ENCODE data around the gene TYK2.

TYK2 gene

DNA sequence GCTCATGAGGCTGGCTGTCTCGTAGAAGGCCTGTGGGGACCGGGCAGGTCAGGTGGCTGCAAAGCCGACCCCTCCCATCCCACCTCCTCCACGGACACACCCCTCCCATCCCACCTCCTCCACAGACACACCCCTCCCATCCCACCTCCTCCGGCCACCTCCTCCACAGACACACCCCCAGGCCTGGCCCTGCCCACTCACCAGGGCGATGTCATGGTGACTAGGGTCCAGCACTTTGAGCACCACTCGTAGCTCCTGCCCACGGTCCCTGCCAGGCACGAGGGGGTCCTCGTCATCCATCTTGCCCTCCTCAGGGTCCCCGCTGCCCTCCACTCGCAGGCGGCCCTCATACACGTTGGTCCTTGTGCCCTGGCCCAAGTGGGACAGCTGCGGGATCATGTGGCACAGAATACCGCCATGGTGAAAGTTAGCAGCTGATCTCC is 18.8 kb downstream of the TYK2 start:
- H3K4me3 ChIP-seq (replicated peaks; ENCODE audit: low read depth, low read length), result no peak overlapping the region
- TF ChIP-seq, protein P1, sequence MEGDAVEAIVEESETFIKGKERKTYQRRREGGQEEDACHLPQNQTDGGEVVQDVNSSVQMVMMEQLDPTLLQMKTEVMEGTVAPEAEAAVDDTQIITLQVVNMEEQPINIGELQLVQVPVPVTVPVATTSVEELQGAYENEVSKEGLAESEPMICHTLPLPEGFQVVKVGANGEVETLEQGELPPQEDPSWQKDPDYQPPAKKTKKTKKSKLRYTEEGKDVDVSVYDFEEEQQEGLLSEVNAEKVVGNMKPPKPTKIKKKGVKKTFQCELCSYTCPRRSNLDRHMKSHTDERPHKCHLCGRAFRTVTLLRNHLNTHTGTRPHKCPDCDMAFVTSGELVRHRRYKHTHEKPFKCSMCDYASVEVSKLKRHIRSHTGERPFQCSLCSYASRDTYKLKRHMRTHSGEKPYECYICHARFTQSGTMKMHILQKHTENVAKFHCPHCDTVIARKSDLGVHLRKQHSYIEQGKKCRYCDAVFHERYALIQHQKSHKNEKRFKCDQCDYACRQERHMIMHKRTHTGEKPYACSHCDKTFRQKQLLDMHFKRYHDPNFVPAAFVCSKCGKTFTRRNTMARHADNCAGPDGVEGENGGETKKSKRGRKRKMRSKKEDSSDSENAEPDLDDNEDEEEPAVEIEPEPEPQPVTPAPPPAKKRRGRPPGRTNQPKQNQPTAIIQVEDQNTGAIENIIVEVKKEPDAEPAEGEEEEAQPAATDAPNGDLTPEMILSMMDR (IDR thresholded peaks at IDR 0.05; ENCODE audit: low read depth, low read length, missing control alignments), result no peak
- DNase-seq (ENCODE audit: extremely low read depth, low read depth), result no peak

DNA sequence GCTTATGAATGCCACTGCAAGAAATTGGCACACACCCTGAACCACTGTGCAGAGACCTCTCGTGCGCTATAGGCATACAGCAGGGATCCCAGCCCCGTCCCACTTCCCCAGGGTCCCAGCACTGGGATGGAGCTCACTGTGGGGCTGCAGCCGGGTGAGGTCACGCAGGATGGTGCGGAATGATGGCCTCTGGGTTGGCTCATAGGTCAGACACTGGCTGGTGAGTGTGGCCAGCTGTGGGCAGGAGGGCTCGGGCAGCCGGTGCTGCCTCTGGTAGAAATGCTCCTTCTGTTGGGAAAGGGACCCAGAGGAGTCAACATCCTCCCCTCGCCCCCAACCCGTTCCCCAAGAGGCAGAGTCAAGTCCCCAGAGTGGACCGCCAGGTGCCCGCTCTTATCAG is 23.9 kb downstream of the TYK2 start:
- H3K4me3 ChIP-seq (replicated peaks; ENCODE audit: low read depth, low read length), result no peak overlapping the region
- DNase-seq (ENCODE audit: extremely low read depth, low read depth), result no peak
- TF ChIP-seq, protein P1 (IDR thresholded peaks at IDR 0.05; ENCODE audit: low read depth, low read length, missing control alignments), result no peak

DNA sequence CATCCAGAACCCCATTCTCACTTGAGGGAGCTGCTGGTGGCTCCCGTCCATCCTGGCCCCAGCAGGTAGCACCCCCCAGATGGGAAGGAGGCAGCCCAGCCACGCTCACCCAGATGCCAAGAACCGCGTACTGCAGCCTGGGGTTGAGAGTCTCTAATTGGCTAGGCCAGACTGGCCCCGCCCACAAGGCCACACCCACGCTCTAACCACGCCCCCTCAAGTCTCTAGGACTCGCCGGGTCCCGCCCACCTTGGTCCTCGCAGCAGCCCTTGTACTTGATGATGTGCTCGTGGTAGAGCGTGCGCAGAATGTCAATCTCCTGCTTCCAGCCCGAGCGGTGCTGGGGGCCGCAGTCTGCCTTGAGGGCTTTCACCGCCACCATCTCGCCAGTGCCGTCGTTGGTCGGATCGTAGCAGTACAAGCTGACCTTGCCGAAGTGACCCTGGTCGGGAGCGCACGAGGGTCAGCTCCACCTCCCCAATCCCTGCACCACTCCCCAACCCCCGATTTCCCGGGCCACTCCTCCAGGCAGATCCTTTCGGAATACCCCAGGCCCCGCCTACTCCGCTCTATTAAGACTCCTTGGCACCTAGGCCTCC is 26.5 kb downstream of the TYK2 start:
- TF ChIP-seq, protein P1 (IDR thresholded peaks at IDR 0.05; ENCODE audit: low read depth, low read length, missing control alignments), result no peak
- no peak for DNase-seq (ENCODE audit: extremely low read depth, low read depth)
- no peak overlapping the region for H3K4me3 ChIP-seq (replicated peaks; ENCODE audit: low read depth, low read length)

DNA sequence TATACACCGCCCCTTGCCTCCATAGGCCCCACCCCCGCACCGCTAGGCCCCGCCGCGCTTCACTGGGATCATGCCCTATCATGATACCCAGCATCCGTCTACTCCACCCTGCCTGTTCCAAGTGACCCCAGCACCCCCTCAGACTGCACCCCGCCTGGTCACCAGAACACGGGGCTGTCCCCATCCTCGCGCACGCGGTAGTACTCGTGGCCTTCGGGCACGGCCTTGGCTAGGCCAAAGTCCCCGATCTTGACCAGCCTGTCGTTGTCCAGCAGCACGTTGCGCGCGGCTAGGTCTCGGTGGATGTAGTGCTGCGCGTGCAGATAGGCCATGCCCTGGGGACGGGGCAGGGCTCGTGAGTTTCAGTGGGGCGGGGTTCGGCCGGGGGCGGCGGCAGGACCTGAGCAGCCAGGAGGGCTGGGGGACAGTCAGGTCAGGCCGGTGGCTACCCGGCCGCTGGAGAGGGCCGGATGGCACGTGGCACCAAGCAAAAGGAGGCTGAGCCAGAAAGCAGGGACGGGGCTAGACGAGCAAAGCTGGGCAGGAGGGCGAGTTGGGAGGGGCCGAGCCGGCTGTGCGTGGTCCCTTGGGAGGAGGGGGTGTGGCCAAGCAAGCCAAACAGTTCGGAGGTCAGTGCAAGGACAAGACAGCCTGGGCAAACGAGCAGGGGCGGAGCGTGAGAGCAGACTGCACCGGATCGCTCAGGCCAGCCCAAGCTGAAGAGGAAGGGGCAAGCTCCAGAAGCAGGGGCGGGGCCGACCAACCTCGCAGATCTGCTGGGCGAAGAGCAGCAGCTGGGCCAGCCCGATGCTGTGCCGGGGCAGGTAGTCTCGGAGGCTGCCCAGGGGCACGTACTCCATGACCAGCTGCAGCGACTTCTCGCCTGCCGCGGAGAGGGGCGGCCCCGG is 27.4 kb downstream of the TYK2 start:
- TF ChIP-seq, protein P1 (IDR thresholded peaks at IDR 0.05; ENCODE audit: low read depth, low read length, missing control alignments), result no peak
- no peak overlapping the region for H3K4me3 ChIP-seq (replicated peaks; ENCODE audit: low read depth, low read length)
- DNase-seq (ENCODE audit: extremely low read depth, low read depth), result no peak

DNA sequence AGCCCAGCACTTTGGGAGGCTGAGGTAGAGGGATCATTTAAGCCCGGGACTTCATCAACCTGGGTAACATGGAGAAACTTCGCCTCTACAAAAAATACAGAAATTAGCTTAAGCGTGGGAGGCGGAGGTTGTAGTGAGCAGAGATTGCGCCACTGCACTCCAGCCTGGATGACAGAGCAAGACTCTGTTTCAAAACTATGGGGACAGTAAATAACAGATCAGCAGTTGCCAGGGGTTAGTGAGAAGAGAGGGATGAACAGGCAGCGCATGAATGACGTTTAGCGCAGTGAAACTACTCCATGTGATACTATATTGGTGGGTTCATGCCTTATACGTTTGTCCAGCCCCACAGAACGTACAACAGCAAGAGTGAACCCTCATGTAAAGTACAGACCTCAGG is 33.9 kb downstream of the TYK2 start:
- no peak overlapping the region for H3K4me3 ChIP-seq (replicated peaks; ENCODE audit: low read depth, low read length)

DNA sequence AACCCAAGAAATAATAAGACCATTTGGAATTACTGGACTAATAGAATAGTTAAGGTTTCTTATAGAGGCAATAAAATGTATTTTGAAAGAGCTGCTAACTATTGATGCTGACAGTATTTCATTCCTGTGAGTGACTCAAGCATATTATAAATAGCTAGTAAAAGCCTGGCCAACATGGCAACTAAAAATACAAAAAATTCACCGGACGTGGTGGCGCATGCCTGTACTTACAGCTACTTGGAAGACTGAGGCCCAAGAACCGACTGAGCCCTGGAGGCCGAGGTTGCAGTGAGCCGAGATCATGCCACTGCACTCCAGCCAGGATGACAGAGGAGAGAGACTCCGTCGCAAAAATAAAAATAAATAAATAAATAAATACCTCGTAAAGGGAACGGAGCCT is 35.6 kb downstream of the TYK2 start:
- no peak for DNase-seq (ENCODE audit: extremely low read depth, low read depth)
- TF ChIP-seq, protein P1 (IDR thresholded peaks at IDR 0.05; ENCODE audit: low read depth, low read length, missing control alignments), result no peak
- no peak overlapping the region for H3K4me3 ChIP-seq (replicated peaks; ENCODE audit: low read depth, low read length)

More for the DNA sequence above, 33.9 kb downstream of the TYK2 start:
- TF ChIP-seq, protein P1 (IDR thresholded peaks at IDR 0.05; ENCODE audit: low read depth, low read length, missing control alignments), result no peak
- DNase-seq (ENCODE audit: extremely low read depth, low read depth), result no peak

All from HFF-Myc (cell line).